DMS153 treated with DMSO at 0.1 percent for 48 hours (cell line): ENCODE measurements around the gene PIGR.

ENCODE experiments used
- DNase-seq: peaks from one replicate; lab custom pipeline; 2025; ENCODE audit not compliant: unreplicated experiment; lab: John Stamatoyannopoulos, UW

PIGR gene

DNA sequence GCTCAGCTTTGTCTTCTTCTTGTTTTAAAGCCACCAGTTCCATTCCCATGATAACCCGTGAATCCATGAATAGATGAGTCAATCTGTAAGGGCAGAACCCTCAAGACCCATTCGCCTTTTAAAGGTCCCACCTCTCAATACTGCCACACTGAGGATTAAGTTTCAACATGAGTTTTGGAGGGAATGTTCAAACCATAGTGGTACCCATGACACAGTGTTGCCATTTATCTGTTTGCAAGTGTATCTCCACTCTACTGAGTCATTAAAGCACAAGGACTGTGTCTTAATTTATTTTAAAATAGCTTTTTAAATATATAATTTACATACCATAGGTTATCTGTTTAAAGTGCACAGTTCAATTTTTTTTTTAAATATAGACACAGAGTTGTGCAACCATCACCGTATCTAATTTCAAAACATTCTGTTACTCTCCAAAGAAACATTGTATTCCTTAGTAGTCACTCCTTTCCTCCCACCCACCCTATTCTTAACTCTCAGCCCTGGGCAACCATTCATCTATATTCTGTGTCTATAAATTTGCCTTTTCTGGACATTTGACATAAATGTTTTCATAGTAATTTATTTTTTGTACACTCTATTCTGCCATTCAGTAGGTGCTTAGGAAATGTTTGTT, 53.8 kb downstream of the PIGR start:
- DNase-seq: no peak

DNA sequence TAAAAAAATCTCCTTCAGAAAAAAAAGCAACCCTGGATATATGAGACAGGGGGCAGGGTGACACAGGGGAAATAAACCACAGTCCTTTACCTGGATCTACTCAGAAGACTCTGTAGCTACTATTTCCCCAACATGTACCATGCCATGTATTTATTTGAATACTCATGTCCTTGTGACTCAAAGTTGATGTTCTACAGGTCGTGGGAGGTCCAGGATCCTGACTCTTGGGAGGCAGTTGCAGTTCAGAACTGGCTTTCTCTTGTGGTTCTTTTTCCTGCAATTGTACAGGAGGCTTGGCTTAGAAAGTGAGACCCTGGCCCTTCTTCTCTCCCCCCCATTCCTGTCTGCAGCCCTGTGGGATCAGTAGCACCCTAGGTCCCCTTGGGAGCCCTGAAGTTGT, 54.9 kb downstream of the PIGR start:
- DNase-seq: no peak

DNA sequence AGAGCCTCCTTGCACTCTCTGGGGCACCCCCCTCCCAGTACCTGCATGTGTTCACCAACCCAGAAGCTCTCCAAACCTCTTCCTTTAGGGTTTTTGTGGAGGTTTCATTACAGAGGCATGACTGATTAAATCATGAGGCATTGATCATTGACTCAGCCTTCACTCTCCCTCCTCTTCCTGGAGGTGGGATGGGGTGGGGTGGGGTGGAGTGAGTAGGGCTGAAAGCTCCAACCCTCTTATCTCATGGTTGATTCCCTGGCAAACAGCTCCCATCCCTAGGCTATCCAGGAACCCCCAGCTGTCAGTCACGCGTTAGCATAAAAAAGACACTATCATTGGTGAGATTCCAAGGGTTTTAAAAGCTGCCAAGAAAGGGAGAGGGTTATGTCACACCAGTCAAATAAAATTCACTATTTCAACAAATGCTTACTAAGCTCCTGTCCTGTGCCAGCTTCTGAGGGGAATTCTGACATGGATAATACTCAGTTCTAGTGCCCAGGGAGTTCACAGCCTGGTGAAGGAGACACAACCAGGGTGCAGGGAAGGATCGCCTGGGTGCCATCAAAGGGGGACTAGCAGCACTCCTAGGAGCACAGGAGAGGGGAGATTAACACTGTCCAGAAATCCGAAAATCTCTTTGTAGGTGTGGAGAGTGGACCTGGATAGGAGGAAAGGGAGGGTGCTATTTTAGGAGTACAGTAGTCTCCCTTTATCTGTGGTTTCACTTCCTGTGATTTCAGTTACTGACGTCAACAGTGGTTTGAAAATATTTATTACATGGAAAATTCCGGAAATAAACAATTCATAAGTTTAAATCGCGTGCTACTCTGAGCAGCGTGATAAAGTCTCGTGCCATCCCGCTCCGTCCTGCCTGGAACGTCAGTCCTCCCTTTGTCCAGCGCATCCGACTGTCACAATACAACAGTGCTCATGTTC, 55.9 kb downstream of the PIGR start:
- no peak for DNase-seq

DNA sequence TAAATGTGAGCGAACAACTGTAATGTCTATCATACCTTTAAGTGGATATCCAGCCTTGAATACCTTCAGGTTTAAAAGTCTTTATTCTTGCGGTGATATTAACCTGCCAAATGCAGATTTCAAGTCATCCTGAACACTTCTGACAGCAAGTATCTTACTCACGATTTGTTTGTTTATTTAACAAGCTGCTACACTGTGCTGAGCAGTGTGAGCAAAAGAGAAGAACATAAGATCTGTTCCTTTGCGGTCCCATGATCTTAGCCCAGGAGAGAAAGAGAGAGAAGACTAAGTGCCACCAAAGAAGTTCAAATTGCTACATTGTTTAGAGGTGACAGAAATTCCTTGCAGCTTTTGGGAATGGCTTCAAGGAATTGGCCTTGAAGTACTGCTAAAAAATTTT, 58.6 kb downstream of the PIGR start:
- no peak for DNase-seq

DNA sequence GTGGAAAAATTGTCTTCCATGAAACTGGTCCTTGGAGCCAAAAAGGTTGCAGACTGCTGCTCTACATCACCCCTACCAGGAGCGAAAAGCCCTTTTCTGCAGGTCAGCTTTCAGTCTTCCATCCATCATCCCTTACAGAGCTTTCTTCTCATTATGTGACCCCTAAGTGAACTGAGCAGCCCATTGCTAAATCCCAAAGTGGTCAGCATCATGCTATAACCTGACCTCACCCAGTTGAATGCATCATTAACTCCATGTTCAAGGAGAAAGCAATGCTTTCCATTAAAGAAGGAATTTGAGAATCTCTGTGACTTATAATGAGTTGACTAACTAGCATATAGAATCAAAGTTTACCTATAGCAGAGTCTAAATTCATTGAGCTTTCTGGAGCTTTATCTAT, 59.4 kb downstream of the PIGR start:
- no peak for DNase-seq

DNA sequence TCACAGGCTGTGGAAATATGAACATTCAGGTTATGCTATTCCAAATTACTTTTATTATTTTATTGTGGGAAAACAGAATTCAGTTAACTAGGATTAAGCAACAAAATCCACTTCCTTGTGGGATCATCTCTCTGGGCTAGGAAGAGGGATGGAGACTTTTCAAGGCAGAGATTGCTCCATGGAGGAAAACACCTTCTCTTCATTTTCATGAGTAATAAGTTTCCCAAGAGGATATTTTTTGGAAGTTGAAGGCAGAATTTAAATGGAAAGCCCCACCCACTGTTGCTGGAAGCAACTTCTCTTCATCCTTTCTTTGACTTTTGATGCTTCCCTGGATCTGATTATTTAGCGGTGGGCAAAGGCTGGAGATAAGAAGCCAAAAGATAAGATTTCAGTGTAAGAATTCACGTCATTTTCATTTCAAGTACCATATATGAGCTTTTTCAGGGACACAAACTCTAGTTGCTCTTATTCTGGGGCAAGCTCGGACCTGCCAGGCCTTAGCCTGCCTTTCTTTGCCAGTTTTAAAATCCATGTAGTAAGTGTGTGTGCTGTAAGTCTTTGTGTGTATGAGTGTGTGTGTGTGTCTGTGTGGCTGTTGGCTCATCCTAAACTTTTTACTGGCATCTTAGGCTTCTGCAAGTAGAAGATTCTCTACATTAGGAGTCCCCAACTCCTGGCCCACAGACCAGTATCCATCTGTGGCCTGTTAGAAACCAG, 60.8 kb downstream of the PIGR start:
- DNase-seq: no peak

DNA sequence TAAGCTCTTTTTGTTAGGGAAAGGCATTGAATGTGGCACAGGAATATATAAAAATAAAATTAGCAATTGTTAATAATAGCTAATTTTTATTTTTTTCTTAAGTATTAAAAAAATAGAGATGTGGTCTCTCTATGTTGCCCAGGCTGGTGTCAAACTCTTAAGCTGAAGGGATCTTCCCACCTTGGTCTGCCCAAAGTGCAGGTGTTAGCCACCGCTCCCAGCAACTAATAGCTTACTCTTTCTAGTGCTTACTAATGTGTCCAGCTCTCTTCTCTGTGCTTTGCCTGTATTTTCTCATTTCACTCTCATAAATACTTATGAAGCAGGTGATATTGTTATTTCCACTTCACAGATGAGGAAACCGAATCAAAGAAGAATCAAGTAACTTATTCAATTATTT, 62.4 kb downstream of the PIGR start:
- no peak for DNase-seq

DNA sequence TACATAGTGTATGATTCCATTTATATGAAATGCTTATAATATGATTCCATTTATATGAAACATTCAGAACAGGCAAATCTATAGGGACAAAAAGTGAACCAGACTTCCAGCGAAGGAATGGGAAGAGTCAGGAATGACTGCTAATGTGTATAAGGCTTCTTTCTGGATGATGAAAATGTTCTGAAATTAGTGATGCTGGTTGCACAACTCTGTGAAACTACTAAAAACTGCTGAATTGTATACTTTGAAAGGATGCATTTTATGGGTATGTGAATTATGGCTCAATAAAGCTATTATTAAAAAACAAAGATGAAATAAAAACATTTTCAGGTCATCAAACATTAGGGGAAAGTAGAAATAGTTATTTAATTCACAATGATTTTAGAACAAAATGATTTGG, 63.1 kb downstream of the PIGR start:
- no peak for DNase-seq

DNA sequence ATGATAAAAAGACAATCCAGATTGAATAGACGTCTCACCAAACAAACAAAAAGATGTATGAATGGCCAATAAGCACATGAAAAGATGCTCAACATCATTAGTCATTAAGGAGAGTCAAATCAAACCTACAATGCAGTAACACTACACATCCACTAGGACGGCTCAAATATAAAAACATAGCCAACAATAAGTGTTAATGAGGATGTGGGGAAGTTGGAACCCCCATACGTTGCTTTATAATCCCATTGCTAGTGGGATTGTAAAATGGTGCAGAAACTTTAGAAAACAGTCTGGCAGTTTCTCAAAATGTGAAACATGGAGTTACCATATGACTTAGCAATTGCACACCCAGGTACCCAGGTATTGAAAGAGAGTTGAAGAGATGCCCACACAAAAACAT, 63.7 kb downstream of the PIGR start:
- no peak for DNase-seq

DNA sequence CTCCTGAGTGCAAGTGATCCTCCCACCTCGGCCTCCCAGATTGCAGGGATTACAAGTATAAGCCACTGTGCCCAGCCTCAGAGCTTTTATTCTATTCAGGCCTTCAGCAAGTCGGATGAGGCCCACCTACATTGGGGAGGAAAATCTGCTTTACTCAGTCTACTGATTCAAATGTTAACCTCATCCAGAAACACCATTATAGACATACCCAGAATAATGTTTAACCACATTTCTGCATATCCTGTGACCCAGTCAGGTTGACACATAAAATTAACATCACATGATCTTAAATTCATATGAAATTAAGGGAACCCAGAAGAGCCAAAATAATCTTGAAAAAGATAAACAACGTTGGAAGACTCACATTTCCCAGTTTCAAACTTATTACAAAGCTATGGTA, 66.0 kb downstream of the PIGR start:
- DNase-seq: no peak
